HEK293 (cell line): ENCODE measurements around the gene PFN4.

Source experiments
- SP3 ChIP-seq: fragments of 450-650 bp; formaldehyde crosslinking; IDR thresholded peaks from 2 replicates; pipeline ENCODE4 v1.5.1; 2016; ENCODE audit warnings: missing biosample characterization, missing genetic modification characterization
- ZEB2 ChIP-seq: fragments of 450-650 bp; formaldehyde crosslinking; IDR thresholded peaks from 2 replicates; pipeline ENCODE4 v1.5.1; 2016; ENCODE audit warnings: missing biosample characterization, missing genetic modification characterization
- TF ChIP-seq, protein P1 (sequence below): fragments of 450-650 bp; formaldehyde crosslinking; IDR thresholded peaks from 2 replicates; pipeline ENCODE4 v1.5.1; 2016; ENCODE audit warnings: missing biosample characterization, missing genetic modification characterization
- TF ChIP-seq, protein P2 (sequence below): fragments of 450-650 bp; formaldehyde crosslinking; IDR thresholded peaks from 2 replicates; pipeline ENCODE4 v1.5.1; 2016; ENCODE audit warnings: missing biosample characterization, missing genetic modification characterization

- TF ChIP-seq SP3 (tag by site-specific recombination) (no peak), ZEB2 (no peak)
- TF ChIP-seq, protein P1, sequence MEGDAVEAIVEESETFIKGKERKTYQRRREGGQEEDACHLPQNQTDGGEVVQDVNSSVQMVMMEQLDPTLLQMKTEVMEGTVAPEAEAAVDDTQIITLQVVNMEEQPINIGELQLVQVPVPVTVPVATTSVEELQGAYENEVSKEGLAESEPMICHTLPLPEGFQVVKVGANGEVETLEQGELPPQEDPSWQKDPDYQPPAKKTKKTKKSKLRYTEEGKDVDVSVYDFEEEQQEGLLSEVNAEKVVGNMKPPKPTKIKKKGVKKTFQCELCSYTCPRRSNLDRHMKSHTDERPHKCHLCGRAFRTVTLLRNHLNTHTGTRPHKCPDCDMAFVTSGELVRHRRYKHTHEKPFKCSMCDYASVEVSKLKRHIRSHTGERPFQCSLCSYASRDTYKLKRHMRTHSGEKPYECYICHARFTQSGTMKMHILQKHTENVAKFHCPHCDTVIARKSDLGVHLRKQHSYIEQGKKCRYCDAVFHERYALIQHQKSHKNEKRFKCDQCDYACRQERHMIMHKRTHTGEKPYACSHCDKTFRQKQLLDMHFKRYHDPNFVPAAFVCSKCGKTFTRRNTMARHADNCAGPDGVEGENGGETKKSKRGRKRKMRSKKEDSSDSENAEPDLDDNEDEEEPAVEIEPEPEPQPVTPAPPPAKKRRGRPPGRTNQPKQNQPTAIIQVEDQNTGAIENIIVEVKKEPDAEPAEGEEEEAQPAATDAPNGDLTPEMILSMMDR = no peak
- TF ChIP-seq, protein P2, sequence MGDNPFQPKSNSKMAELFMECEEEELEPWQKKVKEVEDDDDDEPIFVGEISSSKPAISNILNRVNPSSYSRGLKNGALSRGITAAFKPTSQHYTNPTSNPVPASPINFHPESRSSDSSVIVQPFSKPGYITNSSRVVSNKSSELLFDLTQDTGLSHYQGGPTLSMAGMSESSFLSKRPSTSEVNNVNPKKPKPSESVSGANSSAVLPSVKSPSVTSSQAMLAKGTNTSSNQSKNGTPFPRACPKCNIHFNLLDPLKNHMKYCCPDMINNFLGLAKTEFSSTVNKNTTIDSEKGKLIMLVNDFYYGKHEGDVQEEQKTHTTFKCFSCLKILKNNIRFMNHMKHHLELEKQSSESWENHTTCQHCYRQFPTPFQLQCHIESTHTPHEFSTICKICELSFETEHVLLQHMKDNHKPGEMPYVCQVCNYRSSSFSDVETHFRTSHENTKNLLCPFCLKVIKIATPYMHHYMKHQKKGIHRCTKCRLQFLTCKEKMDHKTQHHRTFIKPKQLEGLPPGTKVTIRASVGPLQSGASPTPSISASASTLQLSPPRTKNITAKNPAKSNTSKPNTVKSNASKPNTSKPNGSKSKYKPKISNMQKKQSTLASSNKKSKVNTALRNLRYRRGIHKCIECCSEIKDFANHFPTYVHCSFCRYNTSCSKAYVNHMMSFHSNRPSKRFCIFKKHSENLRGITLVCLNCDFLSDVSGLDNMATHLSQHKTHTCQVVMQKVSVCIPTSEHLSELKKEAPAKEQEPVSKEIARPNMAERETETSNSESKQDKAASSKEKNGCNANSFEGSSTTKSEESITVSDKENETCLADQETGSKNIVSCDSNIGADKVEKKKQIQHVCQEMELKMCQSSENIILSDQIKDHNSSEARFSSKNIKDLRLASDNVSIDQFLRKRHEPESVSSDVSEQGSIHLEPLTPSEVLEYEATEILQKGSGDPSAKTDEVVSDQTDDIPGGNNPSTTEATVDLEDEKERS (tag by site-specific recombination) = no peak
These were observed 20.5 kb downstream of the PFN4 start for GRCh38 chr2:24102677-24103076.
